Osteocyte (in vitro differentiated cells): Measurements from ENCODE around the gene WFDC6. TPM values are rescaled to one million over a fixed set of nuclear protein-coding genes. Genes with fewer than 3 reads are reported as not detected.

ENCODE experiments used
- DNase-seq: peaks from one replicate; pipeline ENCODE4 v3.0.0; 2021; ENCODE audit warnings: mixed read lengths; ENCODE audit not compliant: unreplicated experiment; ENCODE audit errors: extremely low spot score
- H3K27ac Mint-ChIP-seq: one replicate; pipeline ENCODE4 v1.8.0; 2021; ENCODE audit warnings: mild to moderate bottlenecking, mixed read lengths; ENCODE audit not compliant: unreplicated experiment
- H3K27me3 Mint-ChIP-seq: one replicate; pipeline ENCODE4 v1.8.0; 2021; ENCODE audit warnings: mixed read lengths; ENCODE audit not compliant: unreplicated experiment
- H3K36me3 Mint-ChIP-seq: one replicate; pipeline ENCODE4 v1.8.0; 2021; ENCODE audit warnings: mixed read lengths; ENCODE audit not compliant: unreplicated experiment
- H3K4me1 Mint-ChIP-seq: one replicate; pipeline ENCODE4 v1.8.0; 2021; ENCODE audit warnings: mixed read lengths; ENCODE audit not compliant: unreplicated experiment
- H3K4me3 Mint-ChIP-seq: one replicate; pipeline ENCODE4 v1.8.0; 2021; ENCODE audit warnings: mild to moderate bottlenecking, moderate library complexity, mixed read lengths; ENCODE audit not compliant: unreplicated experiment
- H3K9me3 Mint-ChIP-seq: one replicate; pipeline ENCODE4 v1.8.0; 2021; ENCODE audit warnings: mixed read lengths; ENCODE audit not compliant: unreplicated experiment
- total RNA-seq: library from RNA; stranded (reverse); gene quantifications from 2 replicates; pipeline ENCODE4 v1.2.1, GENCODE V29; 2021
- TF ChIP-seq, protein P1 (sequence below): fragments of 200-600 bp; sonication (generic); IDR thresholded peaks from 2 replicates; pipeline ENCODE4 v1.5.0; 2021; ENCODE audit warnings: antibody characterized with exemption, mild to moderate bottlenecking, moderate library complexity

The WFDC6 gene
- total RNA-seq, 1 donor from 2014 or later, result not detected

DNA sequence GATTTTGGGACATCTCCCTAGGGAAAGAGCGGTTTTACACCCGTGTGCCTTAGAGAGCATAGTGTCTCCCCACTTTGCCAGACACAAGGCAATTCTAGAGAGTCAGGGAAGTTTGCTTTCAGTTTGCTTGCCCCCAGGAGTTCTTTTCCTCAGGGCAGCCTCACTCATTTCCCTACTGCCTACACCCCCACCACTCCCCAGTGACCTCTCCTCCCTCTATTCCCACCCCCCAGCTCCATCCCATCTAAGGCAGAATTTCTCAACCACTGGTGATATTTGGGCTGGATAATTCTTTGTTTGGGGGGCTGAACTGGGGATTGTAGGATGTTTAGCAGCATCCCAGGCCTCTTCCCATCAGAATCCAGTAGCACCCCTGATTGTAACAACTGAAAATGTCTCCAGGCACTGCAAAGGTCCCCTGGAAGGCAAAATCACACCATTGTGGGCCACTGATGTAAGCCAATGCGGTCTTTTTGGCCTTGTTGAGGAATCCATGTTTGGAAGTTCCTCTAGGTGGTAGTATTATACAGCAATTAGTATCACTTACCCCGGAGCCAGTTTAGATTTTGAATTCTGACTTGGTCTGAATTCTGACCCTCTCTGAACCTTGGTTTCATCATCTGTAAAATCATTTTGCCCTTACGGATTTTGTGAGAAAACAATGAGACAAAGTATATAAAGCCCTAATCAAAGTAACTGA is 6.6 kb upstream of the WFDC6 start:
- Mint-ChIP-seq H3K27me3 (peaks cover 13% of the 10 kb centered on the region), H3K9me3 (no peaks in the 10 kb centered on the region), H3K36me3 (no peaks in the 10 kb centered on the region), H3K4me1 (no peaks in the 10 kb centered on the region), H3K4me3 (no peak overlapping the region), H3K27ac (no peak overlapping the region)
- TF ChIP-seq, protein P1, sequence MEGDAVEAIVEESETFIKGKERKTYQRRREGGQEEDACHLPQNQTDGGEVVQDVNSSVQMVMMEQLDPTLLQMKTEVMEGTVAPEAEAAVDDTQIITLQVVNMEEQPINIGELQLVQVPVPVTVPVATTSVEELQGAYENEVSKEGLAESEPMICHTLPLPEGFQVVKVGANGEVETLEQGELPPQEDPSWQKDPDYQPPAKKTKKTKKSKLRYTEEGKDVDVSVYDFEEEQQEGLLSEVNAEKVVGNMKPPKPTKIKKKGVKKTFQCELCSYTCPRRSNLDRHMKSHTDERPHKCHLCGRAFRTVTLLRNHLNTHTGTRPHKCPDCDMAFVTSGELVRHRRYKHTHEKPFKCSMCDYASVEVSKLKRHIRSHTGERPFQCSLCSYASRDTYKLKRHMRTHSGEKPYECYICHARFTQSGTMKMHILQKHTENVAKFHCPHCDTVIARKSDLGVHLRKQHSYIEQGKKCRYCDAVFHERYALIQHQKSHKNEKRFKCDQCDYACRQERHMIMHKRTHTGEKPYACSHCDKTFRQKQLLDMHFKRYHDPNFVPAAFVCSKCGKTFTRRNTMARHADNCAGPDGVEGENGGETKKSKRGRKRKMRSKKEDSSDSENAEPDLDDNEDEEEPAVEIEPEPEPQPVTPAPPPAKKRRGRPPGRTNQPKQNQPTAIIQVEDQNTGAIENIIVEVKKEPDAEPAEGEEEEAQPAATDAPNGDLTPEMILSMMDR, result peak; percentile 43
- no peak for DNase-seq

DNA sequence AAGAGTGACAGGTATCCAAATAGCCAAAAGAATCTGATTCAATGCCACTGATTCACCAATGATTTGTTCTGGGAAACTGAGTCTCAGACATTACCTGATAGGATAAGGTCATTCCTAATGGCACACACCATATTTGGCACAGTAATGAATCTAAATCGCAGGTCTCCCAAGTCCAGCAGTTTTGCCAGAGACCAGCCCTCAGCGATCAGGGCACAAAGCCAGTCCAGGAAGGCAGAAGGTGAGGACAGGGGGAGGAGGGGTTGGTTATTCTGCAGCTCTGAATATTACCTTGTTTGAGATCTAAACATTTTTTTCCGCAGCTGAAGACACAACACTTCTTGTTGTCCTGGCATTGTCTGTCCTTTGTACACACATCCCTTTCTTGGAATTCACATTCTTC is 6.1 kb upstream of the WFDC6 start:
- TF ChIP-seq, protein P1, result no peak
- Mint-ChIP-seq H3K27me3 (peaks cover 13% of the 10 kb centered on the region), H3K9me3 (no peaks in the 10 kb centered on the region), H3K4me3 (no peak overlapping the region), H3K4me1 (no peaks in the 10 kb centered on the region), H3K27ac (no peak overlapping the region), H3K36me3 (no peaks in the 10 kb centered on the region)
- no peak for DNase-seq

DNA sequence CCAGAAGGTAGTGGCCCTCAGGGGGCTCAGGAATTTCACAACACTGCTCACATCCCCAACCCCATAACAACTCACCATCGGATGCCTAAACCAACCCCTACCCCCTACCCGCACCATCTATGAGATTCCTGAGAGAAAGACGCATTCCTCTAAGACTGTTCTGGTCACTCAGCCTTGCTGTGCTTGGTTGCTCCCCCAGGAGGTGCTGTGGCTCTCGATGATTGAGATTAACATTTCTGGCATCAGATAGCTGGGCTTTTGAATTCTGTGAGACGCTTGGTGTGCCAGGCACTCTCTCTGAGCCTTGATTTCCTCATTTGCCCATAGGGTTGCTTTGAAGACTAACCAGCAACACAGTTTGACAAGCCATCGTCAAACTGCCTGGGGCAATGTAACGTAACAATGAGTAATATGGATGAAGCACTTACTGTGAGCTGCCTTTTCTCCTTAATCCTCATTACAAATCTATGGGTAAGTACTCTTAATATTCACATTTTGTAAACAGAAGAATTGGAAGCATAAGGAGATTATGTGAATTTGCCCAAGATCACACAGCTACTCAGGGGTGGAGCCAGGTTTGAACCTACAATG is 978 bp downstream of the WFDC6 start:
- Mint-ChIP-seq H3K4me3 (no peak overlapping the region), H3K36me3 (no peaks in the 10 kb centered on the region), H3K9me3 (no peaks in the 10 kb centered on the region), H3K27ac (no peak overlapping the region), H3K4me1 (no peaks in the 10 kb centered on the region), H3K27me3 (peaks cover 8% of the 10 kb centered on the region)
- TF ChIP-seq, protein P1, result no peak
- no peak for DNase-seq

DNA sequence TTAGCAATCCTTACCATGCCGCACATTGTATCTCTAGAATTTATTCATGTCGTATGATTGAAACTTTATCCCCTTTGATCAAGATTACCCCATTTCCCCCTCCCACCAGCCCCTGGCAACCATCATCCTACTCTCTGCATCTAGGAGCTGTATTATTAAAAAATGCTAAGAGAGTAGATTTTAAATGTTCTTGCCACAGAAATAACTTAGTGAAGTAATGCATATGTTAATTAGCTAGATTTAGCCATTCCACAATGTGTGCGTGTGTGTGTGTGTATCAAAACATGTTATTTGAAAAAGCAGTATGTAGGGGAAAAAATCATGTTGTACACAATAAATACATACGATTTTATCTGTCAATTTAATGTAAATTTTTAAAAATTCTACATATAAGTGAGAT is 12.0 kb downstream of the WFDC6 start:
- no peaks in the 10 kb centered on the region for H3K9me3 Mint-ChIP-seq
- no peak overlapping the region for H3K27ac Mint-ChIP-seq
- H3K27me3 Mint-ChIP-seq, result peaks cover 14% of the 10 kb centered on the region
- no peaks in the 10 kb centered on the region for H3K4me1 Mint-ChIP-seq
- H3K4me3 Mint-ChIP-seq, result no peak overlapping the region
- TF ChIP-seq, protein P1, result no peak
- no peaks in the 10 kb centered on the region for H3K36me3 Mint-ChIP-seq
- peak; percentile 1 for DNase-seq

DNA sequence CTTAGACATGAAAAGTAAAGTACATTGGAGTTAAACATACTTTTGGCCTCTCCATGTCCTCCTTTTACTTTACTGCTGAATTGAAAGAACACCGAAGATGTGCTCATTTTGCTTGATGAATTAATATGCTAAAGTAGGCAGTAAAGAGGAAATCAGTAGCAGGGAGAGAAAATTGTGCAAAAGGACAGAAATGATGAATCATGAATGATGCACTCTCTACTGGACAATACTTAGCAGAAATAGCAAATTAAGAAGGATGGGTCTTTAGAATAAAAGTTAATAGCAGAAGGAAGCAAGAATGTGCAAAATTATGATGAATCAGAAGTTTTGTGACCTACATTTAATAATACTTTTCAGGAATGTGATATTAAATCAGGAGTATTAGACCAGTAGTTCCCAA is 15.5 kb downstream of the WFDC6 start:
- DNase-seq, result no peak
- Mint-ChIP-seq H3K27me3 (peaks cover 13% of the 10 kb centered on the region), H3K4me3 (no peak overlapping the region), H3K4me1 (no peaks in the 10 kb centered on the region), H3K9me3 (no peaks in the 10 kb centered on the region), H3K27ac (no peak overlapping the region), H3K36me3 (no peaks in the 10 kb centered on the region)
- TF ChIP-seq, protein P1, result no peak
